Prostate gland (tissue), 2 donors: ENCODE results near the gene IFI35.
"Not testable (repeated sequence)": the region's sequence is repeated elsewhere in the genome, so short reads cannot be mapped to it uniquely, and the experiment has no call there.

Source experiments
- POLR2A ChIP-seq: fragments of 450-650 bp; IDR thresholded peaks from one replicate; pipeline ENCODE4 v1.6.1; 2016; ENCODE audit warnings: antibody characterized with exemption, mild to moderate bottlenecking
- POLR2AphosphoS5 ChIP-seq: sonication (generic); formaldehyde crosslinking; IDR thresholded peaks from one replicate; pipeline ENCODE4 v1.6.1; 2017; ENCODE audit warnings: antibody characterized with exemption
- TF ChIP-seq, protein P1 (sequence below), 4 experiments: fragments of 200-600 bp in 2 of 4; fragments of 450-650 bp in 2 of 4; sonication (generic) in 2 of 4; IDR thresholded peaks; 1 replicate in 3 of 4; 2 replicates in 1 of 4; pipeline ENCODE4 v1.5.1; 2016 to 2019; ENCODE audit warnings: antibody characterized with exemption in 4 of 4, mild to moderate bottlenecking in 2 of 4, moderate library complexity in 2 of 4

GRCh38 chr17:42973323-42973722 is 33.3 kb upstream of the IFI35 start:
- not testable (repeated sequence) for TF ChIP-seq POLR2AphosphoS5, POLR2A
- TF ChIP-seq, protein P1, sequence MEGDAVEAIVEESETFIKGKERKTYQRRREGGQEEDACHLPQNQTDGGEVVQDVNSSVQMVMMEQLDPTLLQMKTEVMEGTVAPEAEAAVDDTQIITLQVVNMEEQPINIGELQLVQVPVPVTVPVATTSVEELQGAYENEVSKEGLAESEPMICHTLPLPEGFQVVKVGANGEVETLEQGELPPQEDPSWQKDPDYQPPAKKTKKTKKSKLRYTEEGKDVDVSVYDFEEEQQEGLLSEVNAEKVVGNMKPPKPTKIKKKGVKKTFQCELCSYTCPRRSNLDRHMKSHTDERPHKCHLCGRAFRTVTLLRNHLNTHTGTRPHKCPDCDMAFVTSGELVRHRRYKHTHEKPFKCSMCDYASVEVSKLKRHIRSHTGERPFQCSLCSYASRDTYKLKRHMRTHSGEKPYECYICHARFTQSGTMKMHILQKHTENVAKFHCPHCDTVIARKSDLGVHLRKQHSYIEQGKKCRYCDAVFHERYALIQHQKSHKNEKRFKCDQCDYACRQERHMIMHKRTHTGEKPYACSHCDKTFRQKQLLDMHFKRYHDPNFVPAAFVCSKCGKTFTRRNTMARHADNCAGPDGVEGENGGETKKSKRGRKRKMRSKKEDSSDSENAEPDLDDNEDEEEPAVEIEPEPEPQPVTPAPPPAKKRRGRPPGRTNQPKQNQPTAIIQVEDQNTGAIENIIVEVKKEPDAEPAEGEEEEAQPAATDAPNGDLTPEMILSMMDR (IDR thresholded peaks at IDR 0.05): not testable (repeated sequence)
